ENCODE data around the gene IL17A. TPM values are rescaled to one million over a fixed set of nuclear protein-coding genes. Genes with fewer than 3 reads are reported as not detected.

IL17A gene
- not detected for total RNA-seq
- 0.09 TPM for total RNA-seq (2013)
- 0 to 97.1 (median 0.29) reads per million in 29 experiments for total RNA-seq

DNA sequence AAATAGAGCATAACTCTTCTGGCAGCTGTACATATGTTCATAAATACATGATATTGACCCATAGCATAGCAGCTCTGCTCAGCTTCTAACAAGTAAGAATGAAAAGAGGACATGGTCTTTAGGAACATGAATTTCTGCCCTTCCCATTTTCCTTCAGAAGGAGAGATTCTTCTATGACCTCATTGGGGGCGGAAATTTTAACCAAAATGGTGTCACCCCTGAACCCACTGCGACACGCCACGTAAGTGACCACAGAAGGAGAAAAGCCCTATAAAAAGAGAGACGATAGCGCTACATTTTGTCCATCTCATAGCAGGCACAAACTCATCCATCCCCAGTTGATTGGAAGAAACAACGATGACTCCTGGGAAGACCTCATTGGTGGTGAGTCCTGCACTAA lies at the start of gene IL17A:
Gene IL17A, plus strand, starts transcription at position 301 of the 400 bp plus-strand sequence. Its CDS starts 57 bp downstream, at position 358.
- Mint-ChIP-seq H3K4me3 (no peak within 1 kb of the TSS), H3K9me3 (no peaks in the 10 kb centered on the region), H3K36me3 (no peaks in the 10 kb centered on the region), H3K27ac (no peak within 1 kb of the TSS), H3K4me1 (peaks cover 0 to 4% (median 3%) of the 10 kb centered on the region in 3 donors), H3K27me3 (peaks cover 20 to 26% of the 10 kb centered on the region in 2 donors)
- H3K36me3 ChIP-seq (ENCODE audit: control insufficient read depth in 2 of 2, extremely low read depth in 1 of 2, insufficient read depth in 1 of 2, low read length in 1 of 2): no peaks in the 10 kb centered on the region
- H3K4me1 ChIP-seq (ENCODE audit: control insufficient read depth in 1 of 2, extremely low read depth in 1 of 2, insufficient read depth in 2 of 2, low read length in 2 of 2): no peaks in the 10 kb centered on the region
- ATAC-seq (replicated peaks in 1 of 4) (no peak), DNase-seq (no peak)
- H3K9me3 ChIP-seq: no peaks in the 10 kb centered on the region
- H3K27me3 ChIP-seq (replicated peaks in 1 of 2; ENCODE audit: control insufficient read depth in 2 of 2, extremely low read depth in 1 of 2, insufficient read depth in 2 of 2, low read length in 1 of 2): peaks cover 0 to 9% of the 10 kb centered on the region in 2 experiments
- ChIA-PET CTCF (no interaction called here), POLR2A (no interaction called here)
- no peak within 1 kb of the TSS for H3K4me3 ChIP-seq (ENCODE audit: control insufficient read depth in 1 of 2, extremely low read depth in 1 of 2, low read length in 1 of 2)
- 84% methylated on average over 5 of the region's 7 CpGs for WGBS (ENCODE audit: insufficient coverage)
- H3K27ac ChIP-seq (ENCODE audit: low read length): no peak within 1 kb of the TSS

DNA sequence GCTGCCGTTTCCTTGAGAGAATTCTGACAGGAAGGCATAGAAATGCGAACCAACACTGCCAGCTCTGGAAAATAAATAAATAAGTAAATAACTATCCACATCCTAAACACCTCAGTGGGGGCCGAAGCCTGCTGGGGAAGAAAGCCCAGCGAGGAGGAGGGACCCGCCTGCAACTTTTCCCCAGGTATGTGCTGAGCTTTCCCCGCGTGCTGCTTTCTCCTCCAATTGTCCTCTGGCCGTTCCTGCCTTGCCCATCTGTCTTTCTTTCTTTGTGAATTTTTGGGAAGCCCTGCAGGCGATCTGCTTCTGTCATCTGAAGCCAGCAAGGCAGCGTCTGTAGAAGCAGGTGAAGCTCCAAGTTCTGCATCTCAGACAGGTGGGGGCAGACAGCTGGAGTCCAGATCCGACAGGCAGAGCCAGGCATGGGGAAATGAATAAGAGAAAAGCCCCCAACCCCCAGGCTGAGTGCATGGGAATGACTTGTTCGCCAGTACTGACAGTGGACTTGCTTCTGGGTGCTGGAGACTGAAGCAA lies 49.2 kb upstream of the IL17A start:
- whole genome bisulfite sequencing (ENCODE audit: insufficient coverage): 79% methylated on average over 9 of the region's 12 CpGs
- CTCF ChIA-PET: no interaction called here
- H3K4me1 ChIP-seq (ENCODE audit: control insufficient read depth in 1 of 2, extremely low read depth in 1 of 2, insufficient read depth in 2 of 2, low read length in 2 of 2): no peaks in the 10 kb centered on the region
- H3K9me3 Mint-ChIP-seq: no peaks in the 10 kb centered on the region
- H3K4me3 ChIP-seq (ENCODE audit: control insufficient read depth in 1 of 2, extremely low read depth in 1 of 2, low read length in 1 of 2): no peak overlapping the region
- no peaks in the 10 kb centered on the region for H3K9me3 ChIP-seq
- no peaks in the 10 kb centered on the region for H3K27me3 ChIP-seq (replicated peaks in 1 of 2; ENCODE audit: control insufficient read depth in 2 of 2, extremely low read depth in 1 of 2, insufficient read depth in 2 of 2, low read length in 1 of 2)
- H3K27ac Mint-ChIP-seq: no peak overlapping the region
- peaks cover 1 to 3% of the 10 kb centered on the region in 2 donors for H3K27me3 Mint-ChIP-seq
- H3K36me3 Mint-ChIP-seq: no peaks in the 10 kb centered on the region
- no peak overlapping the region for H3K27ac ChIP-seq (ENCODE audit: low read length)
- ATAC-seq (replicated peaks in 1 of 4) (no peak), DNase-seq (no peak)
- no peak overlapping the region for H3K4me3 Mint-ChIP-seq
- H3K4me1 Mint-ChIP-seq: peaks cover 0 to 8% (median 0%) of the 10 kb centered on the region in 3 donors
- POLR2A ChIA-PET: no interaction called here
- no peaks in the 10 kb centered on the region for H3K36me3 ChIP-seq (ENCODE audit: control insufficient read depth in 2 of 2, extremely low read depth in 1 of 2, insufficient read depth in 1 of 2, low read length in 1 of 2)

DNA sequence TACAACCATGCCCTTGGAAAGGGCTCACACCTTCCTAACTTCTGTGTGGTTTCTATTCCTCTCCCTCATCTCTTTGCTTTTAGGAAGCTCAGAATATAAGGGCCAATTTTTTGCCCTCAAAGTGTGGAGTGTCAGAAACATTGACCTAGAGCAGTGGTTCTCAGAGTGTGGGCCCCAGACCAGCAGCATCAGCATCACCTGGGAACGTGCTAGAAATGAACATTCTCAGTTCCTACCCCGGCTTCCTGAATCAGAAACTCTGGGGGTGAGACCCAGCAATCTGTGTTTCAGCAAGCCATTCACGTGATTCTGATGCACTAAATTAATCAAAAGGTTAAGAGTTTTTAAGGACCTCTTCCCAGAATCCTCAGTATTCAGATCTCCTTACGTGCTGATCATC lies 47.9 kb upstream of the IL17A start:
- 75% methylated on average over 3 of the region's 4 CpGs for WGBS (ENCODE audit: insufficient coverage)
- no peak overlapping the region for H3K27ac ChIP-seq (ENCODE audit: low read length)
- H3K4me3 ChIP-seq (ENCODE audit: control insufficient read depth in 1 of 2, extremely low read depth in 1 of 2, low read length in 1 of 2): no peak overlapping the region
- ChIA-PET CTCF (no interaction called here), POLR2A (no interaction called here)
- H3K4me3 Mint-ChIP-seq: no peak overlapping the region
- no peaks in the 10 kb centered on the region for H3K36me3 Mint-ChIP-seq
- H3K27me3 Mint-ChIP-seq: peaks cover 9 to 13% of the 10 kb centered on the region in 2 donors
- H3K4me1 ChIP-seq (ENCODE audit: control insufficient read depth in 1 of 2, extremely low read depth in 1 of 2, insufficient read depth in 2 of 2, low read length in 2 of 2): no peaks in the 10 kb centered on the region
- ATAC-seq (replicated peaks in 1 of 4) (no peak), DNase-seq (no peak)
- H3K27ac Mint-ChIP-seq: no peak overlapping the region
- H3K9me3 ChIP-seq: no peaks in the 10 kb centered on the region
- peaks cover 0 to 8% (median 0%) of the 10 kb centered on the region in 3 donors for H3K4me1 Mint-ChIP-seq
- H3K36me3 ChIP-seq (ENCODE audit: control insufficient read depth in 2 of 2, extremely low read depth in 1 of 2, insufficient read depth in 1 of 2, low read length in 1 of 2): no peaks in the 10 kb centered on the region
- H3K9me3 Mint-ChIP-seq: no peaks in the 10 kb centered on the region
- H3K27me3 ChIP-seq (replicated peaks in 1 of 2; ENCODE audit: control insufficient read depth in 2 of 2, extremely low read depth in 1 of 2, insufficient read depth in 2 of 2, low read length in 1 of 2): no peaks in the 10 kb centered on the region

DNA sequence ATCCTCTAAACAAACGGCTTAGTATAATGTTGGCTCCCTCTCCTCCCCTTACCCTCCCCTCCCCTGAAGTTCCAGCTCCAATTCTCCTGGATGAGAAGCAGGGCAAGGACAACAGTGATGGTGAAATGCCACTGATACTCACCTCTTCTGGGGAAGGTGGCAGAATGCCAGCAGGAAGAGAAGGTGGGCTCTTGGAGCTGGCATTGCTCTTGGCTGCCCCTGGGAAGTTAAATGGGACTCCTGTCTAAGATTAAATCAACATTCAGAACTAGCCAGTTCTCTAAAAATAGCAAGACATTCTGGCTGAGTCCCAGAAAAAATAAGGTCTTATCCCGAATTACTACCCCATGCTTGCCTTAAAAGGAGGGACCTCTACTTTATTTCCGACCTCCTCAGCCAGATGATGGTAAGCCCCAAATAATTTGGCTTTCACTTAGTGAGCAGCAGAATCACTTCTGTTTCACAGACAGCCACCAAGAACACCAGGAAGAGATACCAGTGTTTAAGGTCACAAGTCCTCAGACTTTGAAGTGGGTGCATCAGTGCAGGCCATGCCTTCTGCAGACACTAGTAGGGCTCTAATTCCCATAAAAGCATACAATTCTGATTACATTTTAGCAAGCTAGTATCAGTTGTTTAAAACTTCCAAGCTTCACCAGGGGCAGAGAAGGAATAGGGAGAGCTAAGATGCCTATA lies 46.0 kb upstream of the IL17A start:
- CTCF ChIA-PET: no interaction called here
- POLR2A ChIA-PET: interaction anchor here in 1 of 2 donors (0.7 kb wide), 1 partner anchor 186 kb away, joined by 3 read pairs; no protein-coding TSS in a partner anchor

DNA sequence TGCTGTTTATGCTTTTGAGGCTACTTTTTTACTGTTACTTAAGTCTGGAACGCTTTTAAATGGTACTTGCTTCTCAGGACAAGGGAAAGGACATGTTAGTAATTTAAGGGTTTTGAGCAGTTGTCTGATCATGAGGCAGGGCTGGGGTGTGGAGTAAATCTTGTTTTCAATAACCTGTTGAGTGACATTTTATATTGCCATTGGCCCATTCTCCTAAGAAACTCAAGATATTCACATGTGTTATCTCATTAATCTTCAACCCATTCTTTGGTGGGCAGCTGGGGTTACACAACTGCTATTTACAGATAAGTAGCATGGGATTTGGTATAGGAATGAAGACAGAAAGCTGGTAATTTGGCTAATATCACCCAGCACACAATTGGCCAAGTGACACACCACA lies 44.6 kb upstream of the IL17A start:
- H3K4me3 ChIP-seq (ENCODE audit: control insufficient read depth in 1 of 2, extremely low read depth in 1 of 2, low read length in 1 of 2): no peak overlapping the region
- H3K36me3 Mint-ChIP-seq: no peaks in the 10 kb centered on the region
- H3K36me3 ChIP-seq (ENCODE audit: control insufficient read depth in 2 of 2, extremely low read depth in 1 of 2, insufficient read depth in 1 of 2, low read length in 1 of 2): no peaks in the 10 kb centered on the region
- peaks cover 0 to 14% of the 10 kb centered on the region in 2 experiments for H3K27me3 ChIP-seq (replicated peaks in 1 of 2; ENCODE audit: control insufficient read depth in 2 of 2, extremely low read depth in 1 of 2, insufficient read depth in 2 of 2, low read length in 1 of 2)
- WGBS (ENCODE audit: insufficient coverage): no CpG with 5 or more reads among the region's 1 CpG
- H3K4me1 Mint-ChIP-seq: no peaks in the 10 kb centered on the region
- H3K27me3 Mint-ChIP-seq: peaks cover 26 to 33% of the 10 kb centered on the region in 2 donors
- POLR2A ChIA-PET: no interaction called here
- H3K27ac ChIP-seq (ENCODE audit: low read length): no peak overlapping the region
- CTCF ChIA-PET: no interaction called here
- no peaks in the 10 kb centered on the region for H3K9me3 Mint-ChIP-seq
- no peak for DNase-seq
- no peak overlapping the region for H3K4me3 Mint-ChIP-seq
- no peaks in the 10 kb centered on the region for H3K9me3 ChIP-seq
- ATAC-seq (replicated peaks in 1 of 4): no peak
- no peaks in the 10 kb centered on the region for H3K4me1 ChIP-seq (ENCODE audit: control insufficient read depth in 1 of 2, extremely low read depth in 1 of 2, insufficient read depth in 2 of 2, low read length in 2 of 2)
- no peak overlapping the region for H3K27ac Mint-ChIP-seq

More for the DNA sequence above, 46.0 kb upstream of the IL17A start:
- no peaks in the 10 kb centered on the region for H3K36me3 ChIP-seq (ENCODE audit: control insufficient read depth in 2 of 2, extremely low read depth in 1 of 2, insufficient read depth in 1 of 2, low read length in 1 of 2)
- peaks cover 0 to 9% of the 10 kb centered on the region in 2 experiments for H3K27me3 ChIP-seq (replicated peaks in 1 of 2; ENCODE audit: control insufficient read depth in 2 of 2, extremely low read depth in 1 of 2, insufficient read depth in 2 of 2, low read length in 1 of 2)
- no peak overlapping the region for H3K4me3 Mint-ChIP-seq
- H3K27ac Mint-ChIP-seq: no peak overlapping the region
- H3K4me3 ChIP-seq (ENCODE audit: control insufficient read depth in 1 of 2, extremely low read depth in 1 of 2, low read length in 1 of 2): no peak overlapping the region
- no peaks in the 10 kb centered on the region for H3K36me3 Mint-ChIP-seq
- ATAC-seq (replicated peaks in 1 of 4) (no peak), DNase-seq (no peak)
- no peaks in the 10 kb centered on the region for H3K4me1 Mint-ChIP-seq
- H3K4me1 ChIP-seq (ENCODE audit: control insufficient read depth in 1 of 2, extremely low read depth in 1 of 2, insufficient read depth in 2 of 2, low read length in 2 of 2): no peaks in the 10 kb centered on the region
- no peaks in the 10 kb centered on the region for H3K9me3 Mint-ChIP-seq
- peaks cover 23 to 25% of the 10 kb centered on the region in 2 donors for H3K27me3 Mint-ChIP-seq
- 65% methylated on average over 2 of the region's 3 CpGs for WGBS (ENCODE audit: insufficient coverage)
- no peaks in the 10 kb centered on the region for H3K9me3 ChIP-seq
- H3K27ac ChIP-seq (ENCODE audit: low read length): no peak overlapping the region

DNA sequence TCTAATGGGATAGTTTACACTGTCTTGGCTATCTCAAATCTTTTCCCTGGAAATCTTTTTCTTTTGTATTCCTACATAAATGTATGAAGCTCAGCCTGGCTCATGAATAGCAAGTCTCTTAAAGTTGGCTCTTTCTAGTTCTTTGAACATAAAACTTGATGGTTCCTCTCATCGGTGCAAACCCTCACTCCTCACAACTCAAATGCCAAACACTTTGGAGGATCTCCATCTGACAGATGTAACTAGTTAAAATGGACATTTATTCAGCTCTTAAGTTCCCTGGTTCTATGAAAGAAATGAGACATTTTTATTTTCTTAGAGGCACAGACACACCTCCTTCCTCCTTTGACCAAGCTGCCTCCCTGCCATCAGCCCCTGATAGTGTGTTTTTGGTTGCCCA lies 43.6 kb upstream of the IL17A start:
- no peak for ATAC-seq (replicated peaks in 1 of 4)
- CTCF ChIA-PET: interaction anchor here in 1 of 2 donors (0.7 kb wide), 1 partner anchor 121 kb away, joined by 7 read pairs; no protein-coding TSS in a partner anchor

More for the DNA sequence above, 43.6 kb upstream of the IL17A start:
- no peak for DNase-seq
- Mint-ChIP-seq H3K9me3 (no peaks in the 10 kb centered on the region), H3K27me3 (peaks cover 26 to 33% of the 10 kb centered on the region in 2 donors), H3K4me1 (no peaks in the 10 kb centered on the region), H3K4me3 (no peak overlapping the region), H3K36me3 (no peaks in the 10 kb centered on the region), H3K27ac (no peak overlapping the region)
- Histone ChIP-seq H3K36me3 (ENCODE audit: control insufficient read depth in 2 of 2, extremely low read depth in 1 of 2, insufficient read depth in 1 of 2, low read length in 1 of 2) (no peaks in the 10 kb centered on the region), H3K9me3 (no peaks in the 10 kb centered on the region), H3K27ac (ENCODE audit: low read length) (no peak overlapping the region), H3K4me1 (ENCODE audit: control insufficient read depth in 1 of 2, extremely low read depth in 1 of 2, insufficient read depth in 2 of 2, low read length in 2 of 2) (no peaks in the 10 kb centered on the region), H3K4me3 (ENCODE audit: control insufficient read depth in 1 of 2, extremely low read depth in 1 of 2, low read length in 1 of 2) (no peak overlapping the region), H3K27me3 (replicated peaks in 1 of 2; ENCODE audit: control insufficient read depth in 2 of 2, extremely low read depth in 1 of 2, insufficient read depth in 2 of 2, low read length in 1 of 2) (peaks cover 0 to 14% of the 10 kb centered on the region in 2 experiments)
- POLR2A ChIA-PET: no interaction called here
- no CpG with 5 or more reads among the region's 1 CpG for WGBS (ENCODE audit: insufficient coverage)
